Lower leg skin (tissue), 3 donors: ENCODE measurements around the gene CEP112.

Source experiments
- POLR2A ChIP-seq, 2 donors: fragments of 450-650 bp; IDR thresholded peaks; one replicate each; pipeline ENCODE4 v1.6.1; 2016 to 2017; ENCODE audit warnings: antibody characterized with exemption in 2 of 2, mild to moderate bottlenecking in 1 of 2, moderate library complexity in 1 of 2
- TF ChIP-seq, protein P1 (sequence below), 3 donors: fragments of 450-650 bp; IDR thresholded peaks; one replicate each; pipeline ENCODE4 v1.5.1; 2016; ENCODE audit warnings: antibody characterized with exemption in 3 of 3, mild to moderate bottlenecking in 3 of 3, moderate library complexity in 2 of 3

DNA sequence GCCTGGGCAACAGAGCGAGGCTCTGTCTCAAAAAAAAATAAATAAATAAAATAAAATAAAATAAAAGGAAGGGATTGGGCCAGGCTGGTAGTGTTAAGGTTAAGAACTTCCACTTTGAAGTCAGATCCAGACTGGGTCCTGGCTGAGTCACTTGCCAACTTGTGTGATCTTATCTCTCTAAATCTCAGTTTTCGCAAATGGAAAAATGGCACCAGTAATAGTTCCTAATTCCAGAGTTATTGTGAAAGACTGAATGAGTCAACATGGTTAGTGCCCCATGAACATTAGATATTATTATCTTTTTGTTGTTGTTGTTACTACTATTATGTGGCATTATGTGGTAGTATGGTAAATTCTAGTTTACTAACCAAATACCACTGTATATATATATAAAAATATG is 442.5 kb downstream of the CEP112 start:
- TF ChIP-seq, protein P1, sequence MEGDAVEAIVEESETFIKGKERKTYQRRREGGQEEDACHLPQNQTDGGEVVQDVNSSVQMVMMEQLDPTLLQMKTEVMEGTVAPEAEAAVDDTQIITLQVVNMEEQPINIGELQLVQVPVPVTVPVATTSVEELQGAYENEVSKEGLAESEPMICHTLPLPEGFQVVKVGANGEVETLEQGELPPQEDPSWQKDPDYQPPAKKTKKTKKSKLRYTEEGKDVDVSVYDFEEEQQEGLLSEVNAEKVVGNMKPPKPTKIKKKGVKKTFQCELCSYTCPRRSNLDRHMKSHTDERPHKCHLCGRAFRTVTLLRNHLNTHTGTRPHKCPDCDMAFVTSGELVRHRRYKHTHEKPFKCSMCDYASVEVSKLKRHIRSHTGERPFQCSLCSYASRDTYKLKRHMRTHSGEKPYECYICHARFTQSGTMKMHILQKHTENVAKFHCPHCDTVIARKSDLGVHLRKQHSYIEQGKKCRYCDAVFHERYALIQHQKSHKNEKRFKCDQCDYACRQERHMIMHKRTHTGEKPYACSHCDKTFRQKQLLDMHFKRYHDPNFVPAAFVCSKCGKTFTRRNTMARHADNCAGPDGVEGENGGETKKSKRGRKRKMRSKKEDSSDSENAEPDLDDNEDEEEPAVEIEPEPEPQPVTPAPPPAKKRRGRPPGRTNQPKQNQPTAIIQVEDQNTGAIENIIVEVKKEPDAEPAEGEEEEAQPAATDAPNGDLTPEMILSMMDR (IDR thresholded peaks at IDR 0.05) = no peak
- TF ChIP-seq POLR2A (IDR thresholded peaks at IDR 0.05) = no peak
